GM12892 (cell line): Measurements from ENCODE around the gene NSL1.

Experiments used
- POLR2A ChIP-seq: IDR thresholded peaks from 2 replicates; pipeline ENCODE4 v1.6.1; 2011; ENCODE audit warnings: low read depth, low read length, control low read depth
- POLR2AphosphoS5 ChIP-seq: IDR thresholded peaks from 2 replicates; pipeline ENCODE4 v1.6.1; 2011; ENCODE audit warnings: low read depth, low read length, control low read depth
- TAF1 ChIP-seq: IDR thresholded peaks from 2 replicates; pipeline ENCODE4 v1.6.1; 2011; ENCODE audit warnings: low read depth, mild to moderate bottlenecking, control low read depth, low read length, borderline replicate concordance

DNA sequence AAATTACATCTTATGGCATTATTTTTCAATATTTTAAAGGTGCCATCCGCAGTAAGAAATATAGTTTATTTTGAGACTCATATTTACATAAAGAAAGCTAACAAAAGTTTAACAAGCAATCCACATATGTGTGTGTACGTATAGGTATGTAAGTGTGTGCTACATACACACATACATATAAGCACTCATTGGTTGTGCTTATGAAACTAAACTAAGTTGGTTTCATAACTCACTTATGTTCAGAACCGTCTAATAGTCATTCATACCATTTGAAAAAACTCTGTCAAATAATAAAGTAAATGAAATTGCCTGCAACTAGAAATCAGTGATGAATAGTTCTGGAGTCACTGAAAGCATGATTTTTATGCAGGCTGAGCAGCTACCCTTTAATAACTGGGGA lies 14.2 kb upstream of the NSL1 start:
- no peak for TF ChIP-seq POLR2A
- no peak for TF ChIP-seq TAF1
- no peak for TF ChIP-seq POLR2AphosphoS5
